ENCODE measurements around the gene DMRTC1B.
"Not testable (repeated sequence)": the region's sequence is repeated elsewhere in the genome, so short reads cannot be mapped to it uniquely, and the experiment has no call there.

Gene DMRTC1B, protein sequence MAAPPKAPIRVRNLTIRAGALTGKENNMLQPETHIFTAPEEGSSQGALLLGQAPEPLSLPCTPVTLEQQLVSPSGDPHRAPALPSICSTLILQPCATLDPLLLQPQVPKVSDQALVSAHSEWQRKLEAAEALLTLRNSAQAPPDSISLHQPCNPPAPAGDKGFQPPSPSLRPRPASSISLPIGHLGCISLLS

DNA sequence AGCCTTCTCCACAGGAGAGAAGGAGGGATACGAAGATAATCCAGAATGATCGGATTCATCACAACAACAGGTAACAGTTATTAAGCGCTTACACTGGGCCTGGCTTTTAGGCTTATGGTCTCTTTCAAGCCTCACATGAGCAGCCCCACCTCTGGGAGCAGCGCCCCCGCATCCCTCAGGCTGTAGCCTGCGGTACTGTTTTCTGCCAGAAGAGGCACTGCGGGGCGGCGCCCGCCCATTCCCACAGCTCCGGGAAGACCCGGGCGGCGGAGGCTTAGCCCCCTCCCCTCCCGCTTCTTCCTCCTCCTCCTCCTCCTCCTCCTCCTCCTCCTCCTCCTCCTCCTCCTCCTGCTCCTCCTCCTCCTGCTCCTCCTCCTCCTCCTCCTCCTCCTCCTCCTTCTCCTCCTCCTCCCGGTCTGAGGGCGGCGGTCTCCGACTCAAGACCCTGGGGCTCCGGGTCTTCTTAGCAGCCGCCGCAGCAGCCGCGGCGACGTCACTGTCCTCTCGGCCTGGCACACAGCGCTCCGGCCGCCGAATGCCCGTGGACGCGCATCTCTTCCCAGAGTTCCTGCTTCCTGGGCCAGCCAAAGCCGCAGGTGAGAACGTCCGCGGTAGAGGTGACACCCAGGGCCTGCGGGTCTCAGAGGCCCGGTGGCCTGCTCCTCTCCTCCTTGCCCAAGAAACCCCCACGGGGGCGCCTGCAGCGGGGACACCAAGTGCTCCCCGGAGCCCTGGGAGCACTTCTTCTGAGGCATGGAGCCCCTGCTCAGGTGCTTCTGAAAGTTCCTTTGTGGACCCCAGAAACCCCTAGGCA lies at the start of gene DMRTC1B:
DMRTC1B (plus strand) TSS at position 238 of the 814 bp plus-strand sequence. CDS start 68,246 bp downstream, outside the sequence.
- DNase-seq (ENCODE audit: low spot score) = not testable (repeated sequence)

DNA sequence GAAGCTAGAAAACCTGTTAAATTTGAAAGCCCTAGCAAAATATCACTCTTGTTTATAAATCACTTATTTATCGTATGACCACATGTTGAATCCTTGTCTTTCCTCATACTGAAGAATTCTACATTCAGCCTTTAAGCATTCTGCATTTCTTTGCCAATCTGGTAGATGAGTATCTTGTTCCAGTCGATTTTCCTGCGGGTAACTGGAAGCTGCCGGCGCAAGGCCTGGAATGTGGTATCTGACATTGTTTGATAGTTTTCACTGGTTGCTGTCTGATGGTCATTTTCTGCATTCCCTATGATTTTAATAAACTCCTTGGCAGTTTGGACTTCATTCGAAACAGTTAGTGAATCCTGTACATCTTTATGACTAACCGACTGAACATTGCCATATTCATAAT lies 48.8 kb upstream of the DMRTC1B start:
- no peak for DNase-seq (ENCODE audit: low spot score)

DNA sequence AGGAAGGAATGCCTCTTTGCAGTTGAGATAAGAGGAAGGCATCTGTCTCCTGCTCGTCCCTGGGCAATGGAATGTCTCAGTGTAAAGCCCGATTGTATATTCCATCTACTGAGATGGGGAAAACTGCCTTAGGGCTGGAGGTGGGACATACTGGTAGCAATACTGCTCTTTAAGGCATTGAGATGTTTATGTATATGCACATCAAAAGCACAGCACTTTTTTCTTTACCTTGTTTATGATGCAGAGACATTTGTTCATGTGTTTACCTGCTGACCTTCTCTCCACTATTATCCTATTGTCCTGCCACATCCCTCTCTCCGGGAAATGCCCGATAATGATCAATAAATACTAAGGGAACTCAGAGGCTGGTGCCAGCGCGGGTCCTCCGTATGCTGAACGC lies 43.1 kb upstream of the DMRTC1B start:
- DNase-seq (ENCODE audit: low spot score) = not testable (repeated sequence)

- no peak for DNase-seq (ENCODE audit: low spot score)
Observed at GRCh38 chrX:72735561-72735960, 41.1 kb upstream of the DMRTC1B start.

DNA sequence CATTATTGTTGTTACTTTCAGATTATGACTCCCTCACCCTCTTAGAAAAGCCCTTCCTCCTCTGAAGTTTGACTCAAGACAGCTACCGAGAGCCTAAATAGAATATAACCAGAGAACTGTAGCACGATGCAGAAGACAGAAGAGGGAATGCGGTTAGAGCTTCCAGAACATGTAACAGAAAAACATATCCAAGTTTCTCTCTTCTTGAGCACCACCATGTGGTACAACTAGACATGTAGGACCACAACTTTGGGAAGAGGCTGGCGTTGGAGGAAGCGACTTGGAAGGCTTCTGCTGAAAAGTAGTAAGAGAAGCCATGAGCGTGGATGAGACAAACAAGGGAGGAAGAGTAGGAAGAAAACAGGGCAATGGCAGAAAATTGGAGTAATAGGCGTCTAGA lies 31.1 kb upstream of the DMRTC1B start:
- not testable (repeated sequence) for DNase-seq (ENCODE audit: low spot score)

GRCh38 chrX:72748545-72748944 lies 28.1 kb upstream of the DMRTC1B start:
- not testable (repeated sequence) for DNase-seq (ENCODE audit: low spot score)

- not testable (repeated sequence) for DNase-seq (ENCODE audit: low spot score)
Observed at GRCh38 chrX:72760454-72760853, 16.2 kb upstream of the DMRTC1B start.

DNA sequence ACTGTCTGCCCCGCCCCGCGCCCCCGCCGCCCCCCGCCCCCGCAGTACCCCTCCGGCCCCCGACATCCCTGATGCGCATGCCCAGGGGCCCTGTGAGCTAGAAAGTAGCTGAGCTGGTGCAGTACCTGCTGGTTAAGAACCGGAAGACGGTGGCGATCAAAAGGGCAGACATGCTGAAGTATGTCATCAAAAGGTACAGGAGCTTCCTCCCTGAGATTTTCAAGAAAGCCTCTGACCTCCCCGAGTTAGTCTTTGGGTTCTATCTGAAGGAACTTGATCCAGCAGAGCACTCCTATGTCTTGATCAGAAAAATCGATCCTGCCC lies 739 bp downstream of the DMRTC1B start:
- not testable (repeated sequence) for DNase-seq (ENCODE audit: low spot score)

- not testable (repeated sequence) for DNase-seq (ENCODE audit: low spot score)
Observed at GRCh38 chrX:72778146-72778545, 1.5 kb downstream of the DMRTC1B start.

DNA sequence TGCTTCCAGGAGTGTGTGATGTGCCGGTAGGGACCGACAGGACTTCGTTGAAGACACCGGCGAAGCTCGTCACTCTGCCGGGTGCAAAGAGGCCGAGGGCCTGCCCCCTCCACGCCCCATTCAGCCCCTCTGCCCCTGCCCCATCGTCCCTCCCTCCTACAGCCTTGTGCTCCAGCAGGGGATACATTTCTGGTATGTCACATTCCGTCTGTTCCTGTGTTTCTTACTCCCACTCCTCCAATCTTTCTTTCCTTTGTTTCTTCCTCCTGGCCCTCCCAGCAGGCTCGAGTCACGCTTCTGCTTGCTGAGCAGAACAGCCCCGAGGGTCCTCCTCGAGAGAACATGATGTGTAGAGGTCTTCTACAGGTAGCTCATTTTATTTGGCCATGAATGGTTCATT lies 5.9 kb downstream of the DMRTC1B start, which contains the start of gene FAM236B:
FAM236B (minus strand) TSS at position 101 of the 400 bp plus-strand sequence; CDS start at position 1, 100 bp downstream.
- DNase-seq (ENCODE audit: low spot score) = not testable (repeated sequence)

- DNase-seq (ENCODE audit: low spot score) = not testable (repeated sequence)
Observed at GRCh38 chrX:72783365-72783936, 6.8 kb downstream of the DMRTC1B start.

DNA sequence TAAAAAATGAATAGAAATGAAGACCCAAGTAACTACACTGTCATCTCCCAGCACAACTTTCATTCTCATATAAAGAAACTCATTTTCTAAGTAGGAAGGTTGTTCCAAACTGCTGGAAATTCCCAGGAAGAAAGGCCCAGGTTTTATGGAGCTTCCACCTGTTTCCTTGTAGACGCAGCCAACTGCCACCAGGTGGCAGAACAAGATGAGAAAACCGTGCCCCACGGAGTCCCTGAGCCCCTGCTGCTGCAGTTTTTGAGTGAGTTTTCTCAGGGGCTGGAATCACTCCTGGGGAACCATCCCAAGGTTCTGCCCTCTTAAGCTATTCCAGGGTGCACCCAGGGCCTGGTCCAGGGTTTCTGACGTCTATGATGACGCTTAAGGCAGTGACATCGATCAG lies 7.3 kb downstream of the DMRTC1B start:
- not testable (repeated sequence) for DNase-seq (ENCODE audit: low spot score)

GRCh38 chrX:72788142-72788541 lies 11.5 kb downstream of the DMRTC1B start:
- not testable (repeated sequence) for DNase-seq (ENCODE audit: low spot score)

DNA sequence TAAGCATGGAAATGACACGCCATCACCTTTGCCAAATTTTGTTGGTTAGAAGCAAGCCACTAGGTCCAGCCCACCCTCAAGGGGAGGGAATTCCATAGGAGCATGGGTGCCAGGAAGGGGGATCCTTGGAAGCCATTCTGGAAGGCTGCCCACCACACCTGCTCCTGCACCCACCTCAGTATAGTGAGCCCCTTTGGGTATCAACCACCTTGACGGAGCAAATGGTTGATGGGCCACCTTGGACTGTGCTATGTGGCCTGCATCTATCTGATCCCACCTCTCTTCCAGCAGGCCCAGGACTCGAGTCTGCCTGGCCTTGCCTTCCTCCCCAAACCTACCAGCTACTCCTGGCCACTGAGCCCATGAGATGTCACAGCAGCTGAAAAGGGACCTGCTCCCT lies 13.7 kb downstream of the DMRTC1B start:
- DNase-seq (ENCODE audit: low spot score) = not testable (repeated sequence)

- not testable (repeated sequence) for DNase-seq (ENCODE audit: low spot score)
Observed at GRCh38 chrX:72808110-72808509, 31.4 kb downstream of the DMRTC1B start, which contains the start of gene FAM236D. Gene FAM236D (minus strand): TSS chrX:72808210. CDS start chrX:72808110, 100 bp downstream.

- not testable (repeated sequence) for DNase-seq (ENCODE audit: low spot score)
Observed at GRCh38 chrX:72830701-72831100, 54.0 kb downstream of the DMRTC1B start.

- DNase-seq (ENCODE audit: low spot score) = not testable (repeated sequence)
Observed at GRCh38 chrX:72837532-72837931, 60.8 kb downstream of the DMRTC1B start.

GRCh38 chrX:72882898-72883297 lies 106.2 kb downstream of the DMRTC1B start:
- not testable (repeated sequence) for DNase-seq (ENCODE audit: low spot score)

DNA sequence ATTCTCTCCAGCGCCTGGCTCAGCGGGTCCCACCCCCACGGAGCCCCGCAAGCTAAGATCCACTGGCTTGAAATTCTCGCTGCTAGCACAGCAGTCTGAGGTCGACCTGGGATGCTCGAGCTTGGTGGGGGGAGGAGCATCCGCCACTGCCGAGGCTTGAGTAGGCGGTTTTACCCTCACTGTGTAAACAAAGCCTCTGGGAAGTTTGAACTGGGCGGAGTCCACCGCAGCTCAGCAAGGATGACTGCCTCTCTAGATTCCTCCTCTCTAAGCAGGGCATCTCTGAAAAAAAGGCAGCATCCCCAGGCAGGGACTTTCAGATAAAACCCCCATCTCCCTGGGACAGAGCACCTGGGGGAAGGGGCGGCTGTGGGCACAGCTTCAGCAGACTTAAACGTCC lies 113.0 kb downstream of the DMRTC1B start:
- not testable (repeated sequence) for DNase-seq (ENCODE audit: low spot score)
